IMR-90 (cell line): Measurements from ENCODE around the gene LUC7L2. TPM values are rescaled to one million over a fixed set of nuclear protein-coding genes. Genes with fewer than 3 reads are reported as not detected.

Experiments
- ATAC-seq: fragments of 200-7000 bp; cut with Tn5 transposase; 2 replicates; pipeline ENCODE4 v1.9.1; 2020; ENCODE audit warnings: low read depth, mild to moderate bottlenecking, moderate library complexity
- Bru-seq: library from RNA; stranded (reverse); fragments of 400-500 nt; gene quantifications from one replicate; lab custom pipeline; 2021; lab: Mats Ljungman, UMichigan
- BruChase-seq, 2 experiments: library from RNA; stranded (reverse); fragments of 400-500 nt; gene quantifications; one replicate each; lab custom pipeline; 2021; lab: Mats Ljungman, UMichigan
- BruUV-seq: library from RNA; stranded (reverse); fragments of 400-500 nt; replicated peaks from 2 replicates; lab custom pipeline; 2021; lab: Mats Ljungman, UMichigan
- CTCF ChIA-PET: fragments of 300-600 bp; formaldehyde crosslinking; extraction: SDS; loops from one replicate; lab custom pipeline; 2021; ENCODE audit warnings: antibody characterized with exemption; lab: Yijun Ruan, JAX
- POLR2A ChIA-PET: fragments of 300-600 bp; sonication (Branson Sonifier 250); formaldehyde crosslinking; loops from one replicate; lab custom pipeline; 2022; ENCODE audit warnings: antibody characterized with exemption; ENCODE audit not compliant: unreplicated experiment; lab: Charles Lee
- DNase-seq: peaks from one replicate; pipeline ENCODE4 v3.0.0; 2013
- H2AFZ ChIP-seq: replicated peaks from 2 replicates; pipeline ENCODE3; 2013; ENCODE audit warnings: low read length, mild to moderate bottlenecking; ENCODE audit not compliant: poor library complexity
- H2AK5ac ChIP-seq: 2 replicates; pipeline ENCODE4 v1.6.1; 2013; ENCODE audit warnings: low read depth, low read length, inconsistent platforms
- H2AK9ac ChIP-seq: replicated peaks from 2 replicates; pipeline ENCODE3; 2013; ENCODE audit warnings: mild to moderate bottlenecking, low read depth, low read length, moderate library complexity; ENCODE audit not compliant: poor library complexity
- H2BK120ac ChIP-seq: 2 replicates; pipeline ENCODE4 v1.6.1; 2013; ENCODE audit warnings: low read depth, low read length, inconsistent platforms
- H2BK15ac ChIP-seq: 3 replicates; pipeline ENCODE4 v1.6.1; 2013; ENCODE audit warnings: low read depth, low read length, inconsistent platforms
- H2BK20ac ChIP-seq: 2 replicates; pipeline ENCODE4 v1.6.1; 2013; ENCODE audit warnings: low read depth, mild to moderate bottlenecking, inconsistent platforms, low read length, moderate library complexity
- H2BK5ac ChIP-seq: 2 replicates; pipeline ENCODE4 v1.6.1; 2013; ENCODE audit warnings: mild to moderate bottlenecking, low read depth, low read length, inconsistent platforms; ENCODE audit not compliant: poor library complexity, severe bottlenecking
- H3K14ac ChIP-seq: replicated peaks from 2 replicates; pipeline ENCODE4 v1.6.1; 2013; ENCODE audit warnings: low read depth, low read length, inconsistent platforms
- H3K18ac ChIP-seq: 2 replicates; pipeline ENCODE4 v1.6.1; 2013; ENCODE audit warnings: low read depth, low read length, control low read depth
- H3K23ac ChIP-seq: 2 replicates; pipeline ENCODE4 v1.6.1; 2013; ENCODE audit warnings: low read depth, low read length, inconsistent platforms
- H3K27ac ChIP-seq: 2 replicates; pipeline ENCODE4 v1.5.1; 2013; ENCODE audit warnings: mild to moderate bottlenecking, control low read depth, low read length; ENCODE audit not compliant: insufficient read depth
- H3K27me3 ChIP-seq: 2 replicates; pipeline ENCODE4 v1.6.1; 2013; ENCODE audit warnings: low read length; ENCODE audit not compliant: control insufficient read depth, insufficient read depth
- H3K36me3 ChIP-seq: 2 replicates; pipeline ENCODE4 v1.6.1; 2013; ENCODE audit warnings: low read length, mixed read lengths; ENCODE audit not compliant: control insufficient read depth, insufficient read depth
- H3K4ac ChIP-seq: 2 replicates; pipeline ENCODE4 v1.6.1; 2013; ENCODE audit warnings: low read depth, low read length, inconsistent platforms
- H3K4me1 ChIP-seq: 2 replicates; pipeline ENCODE4 v1.6.1; 2013; ENCODE audit warnings: low read length, mixed read lengths; ENCODE audit not compliant: control insufficient read depth, insufficient read depth
- H3K4me2 ChIP-seq: 2 replicates; pipeline ENCODE4 v1.6.1; 2013; ENCODE audit warnings: low read depth, mild to moderate bottlenecking, control low read depth, low read length, moderate library complexity
- H3K4me3 ChIP-seq: 2 replicates; pipeline ENCODE4 v1.5.1; 2013; ENCODE audit warnings: low read depth, mild to moderate bottlenecking, control low read depth, low read length, moderate library complexity; ENCODE audit not compliant: insufficient read depth
- H3K56ac ChIP-seq: 2 replicates; pipeline ENCODE4 v1.6.1; 2013; ENCODE audit warnings: low read length, inconsistent platforms; ENCODE audit not compliant: insufficient read depth; ENCODE audit errors: extremely low read depth
- H3K79me1 ChIP-seq, 2 experiments: 2 replicates each; pipeline ENCODE4 v1.6.1; 2013; ENCODE audit warnings: low read length in 2 of 2, inconsistent platforms in 1 of 2, low read depth in 1 of 2
- H3K9ac ChIP-seq: 2 replicates; pipeline ENCODE4 v1.6.1; 2013; ENCODE audit warnings: low read depth, low read length, control low read depth
- H3K9me1 ChIP-seq: 2 replicates; pipeline ENCODE4 v1.6.1; 2013; ENCODE audit warnings: low read length, inconsistent platforms; ENCODE audit not compliant: insufficient read depth
- H3K9me3 ChIP-seq: 2 replicates; pipeline ENCODE4 v1.6.1; 2013; ENCODE audit warnings: low read length; ENCODE audit not compliant: control insufficient read depth, insufficient read depth
- H4K20me1 ChIP-seq: 2 replicates; pipeline ENCODE4 v1.6.1; 2013; ENCODE audit warnings: low read length, inconsistent platforms; ENCODE audit not compliant: insufficient read depth
- H4K5ac ChIP-seq: 2 replicates; pipeline ENCODE4 v1.6.1; 2013; ENCODE audit warnings: mild to moderate bottlenecking, low read depth, low read length, control low read depth
- H4K8ac ChIP-seq, 2 experiments: 2 replicates each; pipeline ENCODE4 v1.6.1; 2013; ENCODE audit warnings: low read depth in 2 of 2, low read length in 2 of 2, control low read depth in 1 of 2, inconsistent platforms in 1 of 2
- H4K91ac ChIP-seq: 2 replicates; pipeline ENCODE4 v1.6.1; 2013; ENCODE audit warnings: low read depth, low read length, inconsistent platforms; ENCODE audit not compliant: insufficient read depth
- BHLHE40 ChIP-seq: fragments of 150-350 bp; IDR thresholded peaks from 2 replicates; pipeline ENCODE4 v1.6.1; 2016; ENCODE audit warnings: mild to moderate bottlenecking, low read depth, low read length
- CHD1 ChIP-seq: IDR thresholded peaks from 2 replicates; pipeline ENCODE4 v1.6.1; 2012; ENCODE audit warnings: low read depth, low read length, improper control_type of control experiment
- MAZ ChIP-seq: IDR thresholded peaks from 2 replicates; pipeline ENCODE4 v1.6.1; 2012; ENCODE audit warnings: low read depth, mild to moderate bottlenecking, low read length, improper control_type of control experiment, moderate library complexity, borderline replicate concordance
- MXI1 ChIP-seq: IDR thresholded peaks from 2 replicates; pipeline ENCODE4 v1.6.1; 2012; ENCODE audit warnings: low read depth, mild to moderate bottlenecking, low read length, moderate library complexity, borderline replicate concordance
- NFE2L2 ChIP-seq: fragments of 150-350 bp; IDR thresholded peaks from 2 replicates; pipeline ENCODE4 v1.6.1; 2016; ENCODE audit warnings: low read depth, mild to moderate bottlenecking, low read length
- POLR2A ChIP-seq: IDR thresholded peaks from 2 replicates; pipeline ENCODE4 v1.6.1; 2012; ENCODE audit warnings: mild to moderate bottlenecking, low read depth, low read length
- WGBS, 2 experiments: methylation state at CpG; one replicate each; pipeline versions ENCODE4 v1.1.5 to v1.1.7; 2013; ENCODE audit warnings: missing lambda C conversion rate in 2 of 2; ENCODE audit not compliant: insufficient read length in 1 of 2; ENCODE audit errors: extremely low coverage in 2 of 2; 5-methylcytosine and 5-hydroxymethylcytosine counted together
- dilution Hi-C: fragments of 300-500 bp; cut with HindIII; formaldehyde crosslinking; loops from one replicate; pipeline ENCODE4 v1.14.3; 2018; ENCODE audit warnings: low sequenced_read_pairs; ENCODE audit not compliant: unreplicated experiment
- in situ Hi-C: fragments of 300-500 bp; cut with MboI; formaldehyde crosslinking; loops from 3 replicates; pipeline ENCODE4 v1.14.3; 2019; ENCODE audit warnings: low sequenced_read_pairs, inconsistent platforms, mixed read lengths
- intact Hi-C: fragments of 100-400 bp; cut with micrococcal nuclease; formaldehyde crosslinking; loops from 2 replicates; pipeline ENCODE4 v1.10.0; 2022
- long read RNA-seq: library from polyadenylated mRNA; unstranded; transcript quantifications from one replicate; pipeline ENCODE4 v2.0.0, GENCODE V29; 2021; ENCODE audit not compliant: unreplicated experiment
- polyA plus RNA-seq, 3 experiments: library from polyadenylated mRNA; depleted of rRNA; stranded (reverse); fragments of >200 nt; gene quantifications; 2 replicates each; pipeline ENCODE4 v1.2.3, GENCODE V29; 2012; ENCODE audit warnings: low replicate concordance in 1 of 3
- total RNA-seq: library from RNA; depleted of rRNA; stranded (reverse); fragments of >200 nt; gene quantifications from 2 replicates; pipeline ENCODE4 v1.2.3, GENCODE V29; 2012; rRNA removed
- TF ChIP-seq, protein P1 (sequence below): fragments of 150-350 bp; IDR thresholded peaks from 2 replicates; pipeline ENCODE4 v1.6.1; 2017; ENCODE audit warnings: mild to moderate bottlenecking, antibody characterized with exemption, low read length, low read depth
- TF ChIP-seq, protein P2 (sequence below): conservative IDR thresholded peaks from 2 replicates; pipeline ENCODE4 v1.5.1; 2012; ENCODE audit warnings: mild to moderate bottlenecking, low read depth, low read length, improper control_type of control experiment

The LUC7L2 gene, protein sequence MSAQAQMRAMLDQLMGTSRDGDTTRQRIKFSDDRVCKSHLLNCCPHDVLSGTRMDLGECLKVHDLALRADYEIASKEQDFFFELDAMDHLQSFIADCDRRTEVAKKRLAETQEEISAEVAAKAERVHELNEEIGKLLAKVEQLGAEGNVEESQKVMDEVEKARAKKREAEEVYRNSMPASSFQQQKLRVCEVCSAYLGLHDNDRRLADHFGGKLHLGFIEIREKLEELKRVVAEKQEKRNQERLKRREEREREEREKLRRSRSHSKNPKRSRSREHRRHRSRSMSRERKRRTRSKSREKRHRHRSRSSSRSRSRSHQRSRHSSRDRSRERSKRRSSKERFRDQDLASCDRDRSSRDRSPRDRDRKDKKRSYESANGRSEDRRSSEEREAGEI
- total RNA-seq (14.9 and 30.6 TPM in 2 replicates), polyA plus RNA-seq (2012; rRNA removed) (31.8 and 45.8 TPM in 2 replicates), Bru-seq, nascent RNA (percentile 86 among the genes with signal in this experiment), BruChase-seq, experiment 1, labeled RNA remaining after a 6-hour chase (percentile 94 among the genes with signal in this experiment), BruChase-seq, experiment 2, labeled RNA remaining after a 2-hour chase (percentile 96 among the genes with signal in this experiment)
- polyA plus RNA-seq (2012; cell fraction: cytosol; rRNA removed): 5.9 and 6.8 TPM in 2 replicates
- polyA plus RNA-seq (2012; cell fraction: nucleus; rRNA removed; ENCODE audit: low replicate concordance): 33.4 and 106 TPM in 2 replicates
- long read RNA-seq, transcript LUC7L2-202 (10 exons, 2,645 nt): major isoform, 94 of 170 reads
- long read RNA-seq, partial matches to known transcripts: 44 of 170 reads
- long read RNA-seq, other reads (novel, unspliced or antisense): 31 of 170 reads

DNA sequence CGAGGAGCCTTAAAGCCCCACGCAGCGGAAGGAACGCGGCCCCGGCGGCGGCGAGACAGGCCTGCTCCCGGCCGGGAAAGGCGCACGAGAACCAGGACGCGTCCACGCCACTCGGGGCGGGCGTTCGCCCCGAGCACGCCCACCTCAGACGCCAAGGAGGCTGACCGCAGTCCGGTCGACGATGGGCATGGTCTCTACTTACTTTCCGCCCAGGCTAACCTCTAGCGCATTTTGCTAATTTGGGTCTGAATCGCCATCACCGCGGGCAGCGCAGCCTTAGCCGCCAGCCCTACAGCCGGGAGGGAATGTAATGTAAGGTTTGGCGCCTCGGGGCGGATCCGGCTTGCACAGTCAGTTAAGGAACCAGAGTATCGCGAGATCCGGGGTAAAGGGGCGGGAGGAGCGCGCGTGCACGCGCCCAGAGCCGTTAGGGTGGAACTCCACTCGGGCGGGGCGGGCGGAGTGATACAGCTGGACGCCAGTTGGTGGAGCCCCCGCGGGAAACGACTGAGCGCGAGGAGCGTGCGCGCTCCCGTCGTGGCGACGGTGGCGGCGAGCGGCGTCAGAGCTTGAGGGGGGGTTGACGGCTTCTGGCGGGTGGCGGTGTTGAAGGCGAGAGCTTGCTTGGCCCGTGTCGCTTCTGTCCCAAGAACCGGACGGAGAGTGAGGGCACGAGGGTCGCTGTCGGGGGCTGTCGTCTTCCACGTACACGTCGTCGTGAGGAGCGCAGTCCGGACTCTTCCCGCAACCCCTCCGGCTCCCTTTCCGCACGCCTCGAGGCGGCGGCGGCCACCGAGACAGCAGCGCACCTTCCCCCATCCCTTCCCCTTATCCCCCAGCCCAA lies at the start of gene LUC7L2:
LUC7L2 (plus strand) TSS at position 529 of the 844 bp plus-strand sequence. CDS start 368 bp downstream, outside the sequence.
- H3K36me3 ChIP-seq: peaks cover 2% of the 10 kb centered on the region; the same call in 1 of the 2 replicates
- H3K14ac ChIP-seq: peak within 1 kb of the TSS; percentile 96
- peak within 1 kb of the TSS; percentile 96 for H3K9ac ChIP-seq
- TF ChIP-seq CHD1 (0 out of 2 replicates have a peak, but pooled peaks have one; percentile 41), MXI1 (peak; percentile 83), NFE2L2 (no peak), POLR2A (peak; percentile 94), BHLHE40 (peak; percentile 6; the same call in 1 of the 2 replicates), MAZ (peak; percentile 88)
- TF ChIP-seq, protein P1, sequence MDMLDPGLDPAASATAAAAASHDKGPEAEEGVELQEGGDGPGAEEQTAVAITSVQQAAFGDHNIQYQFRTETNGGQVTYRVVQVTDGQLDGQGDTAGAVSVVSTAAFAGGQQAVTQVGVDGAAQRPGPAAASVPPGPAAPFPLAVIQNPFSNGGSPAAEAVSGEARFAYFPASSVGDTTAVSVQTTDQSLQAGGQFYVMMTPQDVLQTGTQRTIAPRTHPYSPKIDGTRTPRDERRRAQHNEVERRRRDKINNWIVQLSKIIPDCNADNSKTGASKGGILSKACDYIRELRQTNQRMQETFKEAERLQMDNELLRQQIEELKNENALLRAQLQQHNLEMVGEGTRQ: no peak
- TF ChIP-seq, protein P2, sequence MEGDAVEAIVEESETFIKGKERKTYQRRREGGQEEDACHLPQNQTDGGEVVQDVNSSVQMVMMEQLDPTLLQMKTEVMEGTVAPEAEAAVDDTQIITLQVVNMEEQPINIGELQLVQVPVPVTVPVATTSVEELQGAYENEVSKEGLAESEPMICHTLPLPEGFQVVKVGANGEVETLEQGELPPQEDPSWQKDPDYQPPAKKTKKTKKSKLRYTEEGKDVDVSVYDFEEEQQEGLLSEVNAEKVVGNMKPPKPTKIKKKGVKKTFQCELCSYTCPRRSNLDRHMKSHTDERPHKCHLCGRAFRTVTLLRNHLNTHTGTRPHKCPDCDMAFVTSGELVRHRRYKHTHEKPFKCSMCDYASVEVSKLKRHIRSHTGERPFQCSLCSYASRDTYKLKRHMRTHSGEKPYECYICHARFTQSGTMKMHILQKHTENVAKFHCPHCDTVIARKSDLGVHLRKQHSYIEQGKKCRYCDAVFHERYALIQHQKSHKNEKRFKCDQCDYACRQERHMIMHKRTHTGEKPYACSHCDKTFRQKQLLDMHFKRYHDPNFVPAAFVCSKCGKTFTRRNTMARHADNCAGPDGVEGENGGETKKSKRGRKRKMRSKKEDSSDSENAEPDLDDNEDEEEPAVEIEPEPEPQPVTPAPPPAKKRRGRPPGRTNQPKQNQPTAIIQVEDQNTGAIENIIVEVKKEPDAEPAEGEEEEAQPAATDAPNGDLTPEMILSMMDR: peak; percentile 22; the same call in 1 of the 2 replicates
- H3K9me1 ChIP-seq: peaks cover 5% of the 10 kb centered on the region; the same call in 1 of the 2 replicates
- BruUV-seq: no TSS peak
- H2BK20ac ChIP-seq: no peak within 1 kb of the TSS
- in situ Hi-C loops (no loop called here), intact Hi-C loops (loop anchor here (5.0 kb wide), 2 partner anchors 38 to 53 kb away; no protein-coding TSS in a partner anchor), dilution Hi-C loops (no loop called here)
- H2BK120ac ChIP-seq: peak within 1 kb of the TSS; percentile 84
- peak within 1 kb of the TSS; percentile 95 for H3K56ac ChIP-seq
- peak within 1 kb of the TSS; percentile 95 for H2AK9ac ChIP-seq
- peak within 1 kb of the TSS; percentile 92 to 98 for H4K8ac ChIP-seq
- H2AFZ ChIP-seq: peak within 1 kb of the TSS; percentile 98
- peak within 1 kb of the TSS; percentile 16; the same call in 1 of the 3 replicates for H2BK15ac ChIP-seq
- H3K4me2 ChIP-seq: peak within 1 kb of the TSS; percentile 84
- 1% methylated on average over 35 of the region's 98 CpGs; no CpG with 5 or more reads in 1 of the 2 experiments for WGBS, 2 experiments
- peak within 1 kb of the TSS; percentile 99 for H3K4ac ChIP-seq
- H3K79me1 ChIP-seq: peaks cover 0 to 25% of the 10 kb centered on the region in 2 experiments; a peak in 2 of 4 replicates
- peak within 1 kb of the TSS; percentile 56 for H3K4me3 ChIP-seq
- peak within 1 kb of the TSS; percentile 96 for H3K27ac ChIP-seq
- DNase-seq: peak; percentile 98
- no peaks in the 10 kb centered on the region for H3K4me1 ChIP-seq
- ChIA-PET CTCF (no interaction called here), POLR2A (no interaction called here)
- H2BK5ac ChIP-seq: peak within 1 kb of the TSS; percentile 90
- peak within 1 kb of the TSS; percentile 99 for H4K91ac ChIP-seq
- no peaks in the 10 kb centered on the region for H3K9me3 ChIP-seq
- peaks cover 44% of the 10 kb centered on the region for H4K20me1 ChIP-seq
- ATAC-seq: peak; percentile 86
- H2AK5ac ChIP-seq: peak within 1 kb of the TSS; percentile 99
- peak within 1 kb of the TSS; percentile 78 for H3K18ac ChIP-seq
- H4K5ac ChIP-seq: peak within 1 kb of the TSS; percentile 82
- H3K27me3 ChIP-seq: no peaks in the 10 kb centered on the region
- H3K23ac ChIP-seq: peak within 1 kb of the TSS; percentile 95
